Vagina (tissue), 2 donors: ENCODE data around the gene TRMU.

Experiments used
- POLR2A ChIP-seq, 2 donors: fragments of 450-650 bp; IDR thresholded peaks; one replicate each; pipeline ENCODE4 v1.6.1; 2017; ENCODE audit warnings: antibody characterized with exemption in 2 of 2, mild to moderate bottlenecking in 2 of 2, moderate library complexity in 2 of 2
- POLR2AphosphoS5 ChIP-seq, 2 donors: sonication (generic); formaldehyde crosslinking; IDR thresholded peaks; one replicate each; pipeline ENCODE4 v1.9.0; 2017; ENCODE audit warnings: antibody characterized with exemption in 2 of 2, mild to moderate bottlenecking in 2 of 2, low read depth in 1 of 2; ENCODE audit not compliant: insufficient read depth in 1 of 2
- TF ChIP-seq, protein P1 (sequence below), 3 experiments: fragments of 450-650 bp in 2 of 3; fragments of 200-600 bp in 1 of 3; sonication (generic) in 1 of 3; IDR thresholded peaks; one replicate each; pipeline ENCODE4 v1.5.1; 2017 to 2019; ENCODE audit warnings: antibody characterized with exemption in 3 of 3, mild to moderate bottlenecking in 2 of 3, moderate library complexity in 2 of 3

DNA sequence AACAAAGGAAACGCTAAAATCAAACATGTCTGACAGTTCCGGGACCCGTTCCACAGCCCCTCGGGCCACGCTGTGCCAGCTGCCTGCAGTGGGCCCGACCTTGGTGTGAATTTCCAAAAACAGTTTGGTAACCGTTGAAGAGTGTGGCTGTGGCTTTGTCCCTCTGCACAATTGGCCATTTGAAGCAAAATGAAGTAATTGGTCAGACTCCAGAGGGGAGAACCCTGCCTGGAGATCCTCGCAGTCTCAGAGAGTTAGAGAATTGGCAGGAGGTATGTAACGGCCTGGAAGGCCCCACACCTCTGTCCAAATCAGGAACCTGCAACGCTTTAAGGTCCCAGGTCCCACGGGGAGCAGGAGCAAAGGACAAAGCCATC, 26.3 kb downstream of the TRMU start:
- TF ChIP-seq, protein P1, sequence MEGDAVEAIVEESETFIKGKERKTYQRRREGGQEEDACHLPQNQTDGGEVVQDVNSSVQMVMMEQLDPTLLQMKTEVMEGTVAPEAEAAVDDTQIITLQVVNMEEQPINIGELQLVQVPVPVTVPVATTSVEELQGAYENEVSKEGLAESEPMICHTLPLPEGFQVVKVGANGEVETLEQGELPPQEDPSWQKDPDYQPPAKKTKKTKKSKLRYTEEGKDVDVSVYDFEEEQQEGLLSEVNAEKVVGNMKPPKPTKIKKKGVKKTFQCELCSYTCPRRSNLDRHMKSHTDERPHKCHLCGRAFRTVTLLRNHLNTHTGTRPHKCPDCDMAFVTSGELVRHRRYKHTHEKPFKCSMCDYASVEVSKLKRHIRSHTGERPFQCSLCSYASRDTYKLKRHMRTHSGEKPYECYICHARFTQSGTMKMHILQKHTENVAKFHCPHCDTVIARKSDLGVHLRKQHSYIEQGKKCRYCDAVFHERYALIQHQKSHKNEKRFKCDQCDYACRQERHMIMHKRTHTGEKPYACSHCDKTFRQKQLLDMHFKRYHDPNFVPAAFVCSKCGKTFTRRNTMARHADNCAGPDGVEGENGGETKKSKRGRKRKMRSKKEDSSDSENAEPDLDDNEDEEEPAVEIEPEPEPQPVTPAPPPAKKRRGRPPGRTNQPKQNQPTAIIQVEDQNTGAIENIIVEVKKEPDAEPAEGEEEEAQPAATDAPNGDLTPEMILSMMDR (IDR thresholded peaks at IDR 0.05) = no peak
- no peak for TF ChIP-seq POLR2AphosphoS5 (IDR thresholded peaks at IDR 0.05; ENCODE audit: insufficient read depth in 1 of 2, low read depth in 1 of 2)
- no peak for TF ChIP-seq POLR2A (IDR thresholded peaks at IDR 0.05)
